HL-60 (cell line): ENCODE results near the gene DPAGT1.

ENCODE experiments used
- CTCF ChIP-seq: IDR thresholded peaks from one replicate; pipeline ENCODE4 v1.5.1; 2011; ENCODE audit warnings: low read length, control low read depth, inconsistent platforms; ENCODE audit not compliant: insufficient read depth
- POLR2AphosphoS5 ChIP-seq: IDR thresholded peaks from 2 replicates; pipeline ENCODE4 v1.6.1; 2012; ENCODE audit warnings: low read depth

GRCh38 chr11:119055901-119056300, 45.8 kb downstream of the DPAGT1 start:
- no peak for TF ChIP-seq CTCF
- no peak for TF ChIP-seq POLR2AphosphoS5
